Measurements from ENCODE around the gene ZNF385C.

GRCh38 chr17:42130310-42130936 is 32.1 kb upstream of the ZNF385C start:
- no peak for TF ChIP-seq CTCF (IDR thresholded peaks at IDR 0.05 in 2 of 3, conservative IDR thresholded peaks at IDR 0.05 in 1 of 3; ENCODE audit: borderline replicate concordance in 1 of 3, insufficient read depth in 1 of 3, low read depth in 2 of 3, low read length in 2 of 3)
- TF ChIP-seq EZH2phosphoT487 (IDR thresholded peaks at IDR 0.05; ENCODE audit: borderline replicate concordance): no peak
- TF ChIP-seq CEBPB (IDR thresholded peaks at IDR 0.05; ENCODE audit: low read depth): no peak
